Body of pancreas (tissue), 4 donors: ENCODE results near the gene GATAD2A. TPM values are rescaled to one million over a fixed set of nuclear protein-coding genes. Genes with fewer than 3 reads are reported as not detected.

Source experiments
- ATAC-seq: fragments of 150-250 bp; one replicate; pipeline ENCODE4 v1.9.1; 2016
- DNase-seq, 4 donors: peaks; one replicate each; pipeline ENCODE4 v3.0.0-alpha.2; 2019
- H3K27ac ChIP-seq, 4 donors: fragments of 200-600 bp; sonication (generic); 1 replicate in 3 of 4; 2 replicates in 1 of 4; pipeline versions ENCODE4 v1.5.1 to v1.6.1; 2016 to 2019; ENCODE audit warnings: mild to moderate bottlenecking in 1 of 4, mixed read lengths in 1 of 4, moderate library complexity in 1 of 4
- H3K27me3 ChIP-seq, 2 donors: fragments of 200-600 bp; sonication (generic); one replicate each; pipeline ENCODE4 v1.6.0; 2016; ENCODE audit warnings: mild to moderate bottlenecking in 1 of 2
- H3K36me3 ChIP-seq, 2 donors: fragments of 200-600 bp; sonication (generic); replicated peaks in 1 of 2; 2 replicates each; pipeline ENCODE4 v1.5.1; 2016; ENCODE audit warnings: low read depth in 2 of 2; ENCODE audit not compliant: insufficient read depth in 1 of 2
- H3K4me1 ChIP-seq: fragments of 200-600 bp; sonication (generic); one replicate; pipeline ENCODE4 v1.6.0; 2016
- H3K4me3 ChIP-seq, 2 donors: fragments of 200-600 bp; sonication (generic); 1 replicate in 1 of 2; 2 replicates in 1 of 2; pipeline ENCODE4 v1.5.1; 2016 to 2019
- H3K9me3 ChIP-seq, 3 donors: fragments of 200-600 bp; sonication (generic); 1 replicate in 2 of 3; 2 replicates in 1 of 3; pipeline ENCODE4 v1.5.1; 2016
- POLR2A ChIP-seq, 3 donors: fragments of 450-650 bp; IDR thresholded peaks; one replicate each; pipeline ENCODE4 v1.6.1; 2016; ENCODE audit warnings: antibody characterized with exemption in 3 of 3, mild to moderate bottlenecking in 2 of 3
- WGBS, 2 donors: methylation state at CpG; one replicate each; pipeline ENCODE4 v1.1.5; 2017; 5-methylcytosine and 5-hydroxymethylcytosine counted together
- intact Hi-C: fragments of 100-400 bp; cut with DNase I; formaldehyde crosslinking; loops from one replicate; pipeline ENCODE4 v1.15.1; 2023
- total RNA-seq, 2 donors: library from RNA; depleted of rRNA; stranded (reverse); fragments of >200 nt; gene quantifications; one replicate each; pipeline ENCODE4 v1.1.0, GENCODE V29; 2016
- TF ChIP-seq, protein P1 (sequence below), 7 experiments: fragments of 450-650 bp in 4 of 7; fragments of 200-600 bp in 3 of 7; sonication (generic) in 3 of 7; IDR thresholded peaks; one replicate each; pipeline ENCODE4 v1.5.1; 2016 to 2019; ENCODE audit warnings: antibody characterized with exemption in 7 of 7

GATAD2A gene
- total RNA-seq, 2 donors from 2014 or later, result 30.0 to 35.8 TPM

DNA sequence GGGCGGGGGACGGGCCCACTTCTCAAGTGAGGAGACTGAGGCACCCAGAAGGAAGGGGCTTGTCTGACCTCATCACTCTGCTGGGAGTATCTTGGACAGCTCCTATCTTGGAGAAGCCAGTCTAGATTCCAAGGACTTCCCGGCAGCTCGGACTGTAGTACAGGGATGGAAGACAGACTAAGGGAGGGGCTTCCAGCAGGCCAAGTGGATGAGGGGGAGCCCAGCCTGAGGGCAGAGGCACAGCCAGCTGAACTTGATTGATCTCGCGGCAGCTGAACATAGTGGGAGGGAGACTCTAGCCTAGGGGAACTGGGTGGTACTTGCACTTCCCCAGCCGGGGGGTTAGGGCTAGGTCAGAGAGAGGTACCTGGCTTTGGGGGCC is 133.3 kb downstream of the GATAD2A start:
- intact Hi-C loops, result loop anchor here (5.0 kb wide), 1 partner anchor 419 kb away; no protein-coding TSS in a partner anchor
- TF ChIP-seq, protein P1, sequence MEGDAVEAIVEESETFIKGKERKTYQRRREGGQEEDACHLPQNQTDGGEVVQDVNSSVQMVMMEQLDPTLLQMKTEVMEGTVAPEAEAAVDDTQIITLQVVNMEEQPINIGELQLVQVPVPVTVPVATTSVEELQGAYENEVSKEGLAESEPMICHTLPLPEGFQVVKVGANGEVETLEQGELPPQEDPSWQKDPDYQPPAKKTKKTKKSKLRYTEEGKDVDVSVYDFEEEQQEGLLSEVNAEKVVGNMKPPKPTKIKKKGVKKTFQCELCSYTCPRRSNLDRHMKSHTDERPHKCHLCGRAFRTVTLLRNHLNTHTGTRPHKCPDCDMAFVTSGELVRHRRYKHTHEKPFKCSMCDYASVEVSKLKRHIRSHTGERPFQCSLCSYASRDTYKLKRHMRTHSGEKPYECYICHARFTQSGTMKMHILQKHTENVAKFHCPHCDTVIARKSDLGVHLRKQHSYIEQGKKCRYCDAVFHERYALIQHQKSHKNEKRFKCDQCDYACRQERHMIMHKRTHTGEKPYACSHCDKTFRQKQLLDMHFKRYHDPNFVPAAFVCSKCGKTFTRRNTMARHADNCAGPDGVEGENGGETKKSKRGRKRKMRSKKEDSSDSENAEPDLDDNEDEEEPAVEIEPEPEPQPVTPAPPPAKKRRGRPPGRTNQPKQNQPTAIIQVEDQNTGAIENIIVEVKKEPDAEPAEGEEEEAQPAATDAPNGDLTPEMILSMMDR (IDR thresholded peaks at IDR 0.05), result no peak
- H3K27me3 ChIP-seq, result peaks cover 0 to 30% of the 10 kb centered on the region in 2 donors
- H3K9me3 ChIP-seq, result no peaks in the 10 kb centered on the region
- no peak overlapping the region for H3K27ac ChIP-seq
- no peaks in the 10 kb centered on the region for H3K36me3 ChIP-seq
- 19 to 35% methylated on average over 7 of the region's 7 CpGs for WGBS, 2 donors
- H3K4me3 ChIP-seq, result no peak overlapping the region
- ATAC-seq, result no peak
- H3K4me1 ChIP-seq, result peaks cover 28% of the 10 kb centered on the region
- DNase-seq, result no peak

- no peak overlapping the region for H3K27ac ChIP-seq
- no peaks in the 10 kb centered on the region for H3K9me3 ChIP-seq
- no peak overlapping the region for H3K4me3 ChIP-seq
- no peaks in the 10 kb centered on the region for H3K36me3 ChIP-seq
- H3K4me1 ChIP-seq, result peaks cover 28% of the 10 kb centered on the region
- DNase-seq (no peak), ATAC-seq (no peak)
- intact Hi-C loops, result loop anchor here (5.0 kb wide), 1 partner anchor 418 kb away; no protein-coding TSS in a partner anchor
- H3K27me3 ChIP-seq, result peaks cover 0 to 30% of the 10 kb centered on the region in 2 donors
- WGBS, 2 donors, result 30 to 41% methylated on average over 2 to 19 of the region's 19 CpGs
- TF ChIP-seq, protein P1 (IDR thresholded peaks at IDR 0.05), result no peak
- no peak for TF ChIP-seq POLR2A (IDR thresholded peaks at IDR 0.05)
Measured at GRCh38 chr19:19539698-19540063, 134.2 kb downstream of the GATAD2A start.

GRCh38 chr19:19540064-19540714 is 134.7 kb downstream of the GATAD2A start:
- no peak overlapping the region for H3K27ac ChIP-seq
- no peaks in the 10 kb centered on the region for H3K9me3 ChIP-seq
- WGBS, 2 donors, result 15 to 16% methylated on average over 4 to 64 of the region's 74 CpGs
- intact Hi-C loops, result no loop called here
- peaks cover 0 to 30% of the 10 kb centered on the region in 2 donors for H3K27me3 ChIP-seq
- no peak overlapping the region for H3K4me3 ChIP-seq
- no peak for TF ChIP-seq POLR2A (IDR thresholded peaks at IDR 0.05)
- TF ChIP-seq, protein P1 (IDR thresholded peaks at IDR 0.05), result no peak
- ATAC-seq (peak; percentile 22), DNase-seq (peak; percentile 37 to 64 (median 47))
- H3K36me3 ChIP-seq, result no peaks in the 10 kb centered on the region
- H3K4me1 ChIP-seq, result peaks cover 28% of the 10 kb centered on the region

DNA sequence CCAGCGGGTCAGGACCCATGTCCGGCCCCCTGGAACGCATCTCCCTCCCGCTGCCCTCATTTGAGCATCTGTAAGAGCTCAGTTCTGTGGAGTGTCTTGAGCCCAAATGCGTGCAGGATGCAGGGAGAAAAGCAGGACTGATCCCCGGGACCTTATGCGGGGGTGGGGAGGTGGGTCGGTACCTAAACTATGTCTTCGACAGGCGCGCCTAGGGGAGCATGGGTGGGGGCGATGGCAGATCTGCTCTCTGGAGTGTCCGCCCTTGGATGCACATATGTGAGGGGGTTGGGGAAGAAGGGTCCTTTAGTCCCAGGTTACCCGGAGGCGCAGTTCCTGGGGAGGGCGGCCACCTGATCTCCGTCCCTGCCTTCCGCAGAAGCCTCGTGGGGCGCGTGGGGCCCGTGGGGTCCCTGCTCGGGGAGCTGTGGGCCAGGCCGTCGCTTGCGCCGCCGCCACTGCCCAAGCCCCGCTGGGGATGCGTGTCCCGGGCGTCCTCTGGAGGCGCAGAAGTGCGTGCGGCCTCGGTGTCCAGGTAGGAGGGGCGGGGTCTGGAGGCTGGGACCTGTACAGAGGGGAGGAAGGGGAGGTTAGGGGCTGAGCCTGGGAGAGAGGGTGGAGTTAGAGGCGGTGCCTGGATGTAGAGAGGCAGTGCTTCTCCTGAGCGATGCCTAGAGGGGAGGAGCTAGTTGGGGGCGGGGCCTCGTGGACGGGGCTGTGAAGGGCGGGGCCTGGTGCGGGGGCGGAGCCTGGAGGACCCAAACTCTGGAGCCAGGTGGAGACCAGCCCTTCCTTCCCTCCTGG is 135.4 kb downstream of the GATAD2A start:
- H3K27me3 ChIP-seq, result peaks cover 0 to 30% of the 10 kb centered on the region in 2 donors
- H3K4me1 ChIP-seq, result peaks cover 28% of the 10 kb centered on the region
- H3K36me3 ChIP-seq, result no peaks in the 10 kb centered on the region
- ATAC-seq (peak; percentile 20), DNase-seq (peak; percentile 28 to 59 (median 36))
- no peak overlapping the region for H3K4me3 ChIP-seq
- whole genome bisulfite sequencing, 2 donors, result 4 to 8% methylated on average over 33 to 45 of the region's 45 CpGs
- no peaks in the 10 kb centered on the region for H3K9me3 ChIP-seq
- no peak overlapping the region for H3K27ac ChIP-seq
- intact Hi-C loops, result no loop called here
- TF ChIP-seq, protein P1 (IDR thresholded peaks at IDR 0.05), result no peak
- no peak for TF ChIP-seq POLR2A (IDR thresholded peaks at IDR 0.05)
